ENCODE results near the gene MYO1D. TPM values are rescaled to one million over a fixed set of nuclear protein-coding genes. Genes with fewer than 3 reads are reported as not detected.

MYO1D gene
- total and polyA plus RNA-seq, 8 donors: 22.0 to 92.8 (median 27.4) TPM

GRCh38 chr17:32446949-32447348, 430.0 kb downstream of the MYO1D start:
- DNase-seq: no peak
- intact Hi-C loops (cut with DNase I): no loop called here
- Histone ChIP-seq H3K4me1 (peaks cover 10 to 22% of the 10 kb centered on the region in 2 donors), H3K27me3 (no peaks in the 10 kb centered on the region), H3K36me3 (peaks cover 4 to 52% of the 10 kb centered on the region in 2 donors), H3K27ac (no peak overlapping the region), H3K9me3 (no peaks in the 10 kb centered on the region), H3K4me3 (no peak overlapping the region)
- TF ChIP-seq CTCF (IDR thresholded peaks at IDR 0.05): no peak
- ATAC-seq: no peak

GRCh38 chr17:32445971-32446370, 431.0 kb downstream of the MYO1D start:
- Histone ChIP-seq H3K36me3 (peaks cover 4 to 42% of the 10 kb centered on the region in 2 donors), H3K4me1 (peaks cover 10 to 22% of the 10 kb centered on the region in 2 donors), H3K27ac (no peak overlapping the region), H3K9me3 (no peaks in the 10 kb centered on the region), H3K27me3 (no peaks in the 10 kb centered on the region), H3K4me3 (peak overlapping the region in 1 of 2 donors; percentile 100)
- TF ChIP-seq CTCF (IDR thresholded peaks at IDR 0.05): no peak
- ATAC-seq (no peak), DNase-seq (no peak)
- intact Hi-C loops (cut with DNase I): no loop called here

DNA sequence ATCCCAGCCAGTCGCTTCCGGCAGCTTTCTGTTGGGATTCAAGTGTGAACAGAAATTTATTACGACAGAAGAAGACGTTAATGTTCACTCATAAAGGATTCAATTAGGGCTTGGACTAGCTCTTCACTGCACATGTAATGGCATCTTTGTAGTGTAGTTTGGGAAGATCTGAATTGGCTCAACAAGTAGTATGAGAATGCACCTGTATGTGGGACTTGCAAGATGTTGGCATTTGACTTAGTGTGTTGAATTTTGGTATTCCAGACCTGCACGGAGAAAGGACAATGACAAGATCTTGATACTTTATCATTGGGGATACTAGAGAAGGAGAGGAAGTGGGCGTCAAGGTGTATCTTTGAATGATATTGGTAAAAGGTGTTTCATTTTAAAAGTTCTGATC, 431.4 kb downstream of the MYO1D start:
- no peak for ATAC-seq
- no peak for DNase-seq
- intact Hi-C loops (cut with DNase I): no loop called here

DNA sequence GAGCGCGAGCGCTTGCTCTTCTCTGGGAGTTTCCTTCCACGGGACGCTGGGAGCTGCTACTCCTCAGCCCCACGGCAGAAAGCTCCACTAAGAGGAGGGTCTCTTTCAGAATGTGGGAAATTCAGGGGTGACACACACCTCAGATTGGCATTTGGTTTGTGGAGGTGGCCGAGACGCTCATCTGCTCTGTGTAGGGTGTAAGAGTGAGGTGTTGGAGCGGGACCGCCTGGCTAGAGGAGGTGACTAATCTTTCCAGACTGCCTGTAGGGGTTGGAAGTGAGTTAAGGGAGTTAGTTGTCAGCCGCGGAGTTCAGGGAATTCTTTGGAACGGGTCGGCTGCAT, 431.9 kb downstream of the MYO1D start:
- DNase-seq (peak in 2 of 4 donors; percentile 11 to 21), ATAC-seq (peak; percentile 70)
- Histone ChIP-seq H3K9me3 (no peaks in the 10 kb centered on the region), H3K4me1 (peaks cover 10 to 22% of the 10 kb centered on the region in 2 donors), H3K36me3 (peaks cover 4 to 33% of the 10 kb centered on the region in 2 donors), H3K4me3 (peak overlapping the region; percentile 86 to 100), H3K27me3 (no peaks in the 10 kb centered on the region), H3K27ac (peak overlapping the region; percentile 40 to 86)
- intact Hi-C loops (cut with DNase I): no loop called here
- TF ChIP-seq CTCF (IDR thresholded peaks at IDR 0.05): no peak

More for the DNA sequence above, 431.4 kb downstream of the MYO1D start:
- peak overlapping the region; percentile 86 to 100 for H3K4me3 ChIP-seq
- peak overlapping the region in 1 of 2 donors; percentile 86 for H3K27ac ChIP-seq
- peaks cover 10 to 22% of the 10 kb centered on the region in 2 donors for H3K4me1 ChIP-seq
- no peaks in the 10 kb centered on the region for H3K27me3 ChIP-seq
- TF ChIP-seq CTCF (IDR thresholded peaks at IDR 0.05): no peak
- H3K36me3 ChIP-seq: peaks cover 4 to 37% of the 10 kb centered on the region in 2 donors
- H3K9me3 ChIP-seq: no peaks in the 10 kb centered on the region

- Histone ChIP-seq H3K9me3 (no peaks in the 10 kb centered on the region), H3K4me1 (peaks cover 10 to 22% of the 10 kb centered on the region in 2 donors), H3K4me3 (peak within 1 kb of the TSS; percentile 86 to 100), H3K27ac (peak within 1 kb of the TSS; percentile 40 to 86), H3K27me3 (no peaks in the 10 kb centered on the region), H3K36me3 (peaks cover 4 to 27% of the 10 kb centered on the region in 2 donors)
- peak; percentile 82 to 86 for TF ChIP-seq CTCF (IDR thresholded peaks at IDR 0.05)
- DNase-seq: peak; percentile 91 to 99 (median 98)
- peak; percentile 97 for ATAC-seq
- intact Hi-C loops (cut with DNase I): no loop called here
These were observed 432.4 kb downstream of the MYO1D start, which contains the start of gene PSMD11 for GRCh38 chr17:32444301-32445073. TSS of gene PSMD11 (plus strand) at chr17:32444510. CDS start at chr17:32444524, 14 bp downstream.
